HEK293T (cell line): ENCODE measurements around the gene CDC20B.

Source experiments
- BHLHE40 ChIP-seq: fragments of 450-650 bp; IDR thresholded peaks from 2 replicates; pipeline ENCODE4 v1.6.1; 2016; ENCODE audit warnings: mild to moderate bottlenecking, moderate library complexity, borderline replicate concordance
- ELF4 ChIP-seq: fragments of 450-650 bp; IDR thresholded peaks from 2 replicates; pipeline ENCODE4 v1.6.1; 2017; ENCODE audit warnings: antibody characterized with exemption
- FOXK2 ChIP-seq: fragments of 450-650 bp; IDR thresholded peaks from 2 replicates; pipeline ENCODE4 v1.6.1; 2016; ENCODE audit warnings: mild to moderate bottlenecking
- NFRKB ChIP-seq: fragments of 450-650 bp; IDR thresholded peaks from 2 replicates; pipeline ENCODE4 v1.6.1; 2016; ENCODE audit warnings: mild to moderate bottlenecking, moderate library complexity
- SP1 ChIP-seq: fragments of 450-650 bp; IDR thresholded peaks from 2 replicates; pipeline ENCODE4 v1.6.1; 2017

DNA sequence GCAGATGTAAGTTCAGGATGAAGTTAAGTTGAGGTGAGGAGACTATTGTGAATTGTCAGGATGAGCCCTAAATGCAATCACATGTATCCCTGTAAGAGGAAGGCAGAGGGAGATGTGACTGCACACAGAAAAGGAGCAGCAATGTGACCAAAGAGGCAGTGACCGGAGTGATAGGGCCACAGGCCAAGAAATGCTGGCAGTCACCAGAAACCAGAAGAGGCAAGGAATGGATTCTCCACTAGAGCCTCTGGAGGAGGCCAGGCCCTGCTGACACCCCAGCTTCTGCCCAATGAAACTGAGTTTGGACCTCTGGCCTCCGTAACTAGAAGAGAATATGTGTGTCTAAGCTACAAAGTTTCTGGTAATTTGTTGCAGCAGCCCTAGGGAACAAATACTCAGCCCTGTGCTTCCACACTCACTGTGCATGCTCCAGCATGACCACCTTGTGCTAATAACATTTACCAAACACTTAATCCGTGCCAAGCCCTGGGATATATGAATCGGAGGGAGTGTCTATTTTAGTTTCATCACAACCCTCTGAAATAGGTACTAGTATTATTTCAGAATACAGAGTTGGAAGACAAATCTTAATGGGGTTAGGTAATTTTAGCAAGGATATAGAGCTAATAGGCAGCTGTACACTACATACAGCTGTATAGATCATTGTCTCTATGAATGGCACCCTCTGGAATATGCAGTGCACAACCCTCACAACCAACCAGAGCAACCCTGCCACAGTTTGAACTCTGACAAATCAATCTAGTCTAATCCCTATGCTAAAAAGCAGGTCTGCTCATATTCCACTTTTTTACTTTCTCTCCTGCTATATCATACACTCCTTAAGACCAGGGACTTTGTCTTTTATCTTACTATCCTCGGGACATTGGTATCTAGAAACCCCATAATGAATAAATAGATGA is 20.8 kb downstream of the CDC20B start:
- TF ChIP-seq NFRKB (no peak), FOXK2 (no peak), ELF4 (no peak), BHLHE40 (no peak), SP1 (no peak)
